Measurements from ENCODE around the gene SCCPDH.

The SCCPDH gene

GRCh38 chr1:246724016-246724730, at the start of gene SCCPDH:
Gene SCCPDH, plus strand, starts transcription at chr1:246724409. Its CDS starts 14 bp downstream, at chr1:246724423.
- peak; percentile 48 for DNase-seq

GRCh38 chr1:246677842-246678241, 46.4 kb upstream of the SCCPDH start:
- DNase-seq = no peak

- no peak for DNase-seq
Measured at GRCh38 chr1:246678816-246679793, 45.1 kb upstream of the SCCPDH start.

GRCh38 chr1:246679794-246680177, 44.4 kb upstream of the SCCPDH start:
- no peak for DNase-seq

GRCh38 chr1:246680190-246680589, 44.0 kb upstream of the SCCPDH start:
- DNase-seq = no peak

- DNase-seq = no peak
Measured at GRCh38 chr1:246680696-246681130, 43.5 kb upstream of the SCCPDH start.

GRCh38 chr1:246681900-246682895, 42.0 kb upstream of the SCCPDH start:
- no peak for DNase-seq

- no peak for DNase-seq
Measured at GRCh38 chr1:246683521-246683920, 40.7 kb upstream of the SCCPDH start.

GRCh38 chr1:246687002-246687401, 37.2 kb upstream of the SCCPDH start:
- no peak for DNase-seq

GRCh38 chr1:246689409-246690008, 34.7 kb upstream of the SCCPDH start:
- peak; percentile 90 for DNase-seq

GRCh38 chr1:246690100-246690499, 34.1 kb upstream of the SCCPDH start:
- no peak for DNase-seq

GRCh38 chr1:246691622-246692495, 32.4 kb upstream of the SCCPDH start:
- DNase-seq = no peak

- peak; percentile 80 for DNase-seq
Measured at GRCh38 chr1:246694213-246694895, 29.9 kb upstream of the SCCPDH start.

- no peak for DNase-seq
Measured at GRCh38 chr1:246695136-246695535, 29.1 kb upstream of the SCCPDH start.

GRCh38 chr1:246695666-246696065, 28.5 kb upstream of the SCCPDH start:
- DNase-seq = no peak

- no peak for DNase-seq
Measured at GRCh38 chr1:246698466-246699094, 25.6 kb upstream of the SCCPDH start.

GRCh38 chr1:246699095-246699735, 25.0 kb upstream of the SCCPDH start:
- DNase-seq = peak; percentile 97

GRCh38 chr1:246703581-246703980, 20.6 kb upstream of the SCCPDH start:
- DNase-seq = no peak

GRCh38 chr1:246705368-246705767, 18.8 kb upstream of the SCCPDH start:
- no peak for DNase-seq
